WTC11 (cell line): ENCODE data around the gene ASF1A.

Experiments used
- ESRRA ChIP-seq: sonication (generic); formaldehyde crosslinking; IDR thresholded peaks from 2 replicates; pipeline ENCODE4 v1.8.1; 2022; ENCODE audit warnings: mild to moderate bottlenecking, missing genetic modification reagents, borderline replicate concordance
- FOXK1 ChIP-seq: sonication (generic); formaldehyde crosslinking; IDR thresholded peaks from 2 replicates; pipeline ENCODE4 v1.8.0; 2022; ENCODE audit warnings: mild to moderate bottlenecking, moderate library complexity, missing genetic modification reagents
- JUN ChIP-seq: sonication (generic); formaldehyde crosslinking; IDR thresholded peaks from 2 replicates; pipeline ENCODE4 v1.8.0; 2023; ENCODE audit warnings: mild to moderate bottlenecking, missing genetic modification reagents
- NR2C2 ChIP-seq: sonication (generic); formaldehyde crosslinking; IDR thresholded peaks from 2 replicates; pipeline ENCODE4 v1.8.0; 2022; ENCODE audit warnings: mild to moderate bottlenecking, missing genetic modification reagents
- PRRX2 ChIP-seq: fragments of 250-450 bp; sonication (Bioruptor Pico); IDR thresholded peaks from 2 replicates; pipeline ENCODE4 v1.8.0; 2021; ENCODE audit warnings: mild to moderate bottlenecking
- SMAD3 ChIP-seq: sonication (generic); formaldehyde crosslinking; IDR thresholded peaks from 2 replicates; pipeline ENCODE4 v1.8.0; 2022; ENCODE audit warnings: missing genetic modification reagents, mild to moderate bottlenecking, borderline replicate concordance
- TEAD4 ChIP-seq: sonication (generic); formaldehyde crosslinking; IDR thresholded peaks from 2 replicates; pipeline ENCODE4 v1.8.0; 2022; ENCODE audit warnings: mild to moderate bottlenecking, missing genetic modification reagents
- ZNF232 ChIP-seq: sonication (generic); formaldehyde crosslinking; IDR thresholded peaks from 2 replicates; pipeline ENCODE4 v1.8.0; 2022; ENCODE audit warnings: mild to moderate bottlenecking, missing genetic modification reagents
- TF ChIP-seq, protein P1 (sequence below): fragments of 200-600 bp; IDR thresholded peaks from 2 replicates; pipeline ENCODE4 v1.8.0; 2022; ENCODE audit warnings: antibody characterized with exemption
- TF ChIP-seq, protein P2 (sequence below): fragments of 250-450 bp; sonication (Bioruptor Pico); IDR thresholded peaks from 2 replicates; pipeline ENCODE4 v2.1.2; 2022; ENCODE audit warnings: mild to moderate bottlenecking, moderate library complexity
- TF ChIP-seq, protein P3 (sequence below): sonication (generic); formaldehyde crosslinking; IDR thresholded peaks from 2 replicates; pipeline ENCODE4 v1.8.0; 2023; ENCODE audit warnings: missing genetic modification reagents
- TF ChIP-seq, protein P4 (sequence below): sonication (generic); formaldehyde crosslinking; IDR thresholded peaks from 2 replicates; pipeline ENCODE4 v1.8.1; 2022; ENCODE audit warnings: mild to moderate bottlenecking, missing genetic modification reagents, moderate library complexity, borderline replicate concordance
- TF ChIP-seq, protein P5 (sequence below): sonication (generic); formaldehyde crosslinking; IDR thresholded peaks from 2 replicates; pipeline ENCODE4 v1.8.0; 2022; ENCODE audit warnings: mild to moderate bottlenecking, missing genetic modification reagents
- TF ChIP-seq, protein P6 (sequence below): sonication (generic); formaldehyde crosslinking; IDR thresholded peaks from 2 replicates; pipeline ENCODE4 v1.8.1; 2022; ENCODE audit warnings: low read depth, missing genetic modification reagents, borderline replicate concordance

DNA sequence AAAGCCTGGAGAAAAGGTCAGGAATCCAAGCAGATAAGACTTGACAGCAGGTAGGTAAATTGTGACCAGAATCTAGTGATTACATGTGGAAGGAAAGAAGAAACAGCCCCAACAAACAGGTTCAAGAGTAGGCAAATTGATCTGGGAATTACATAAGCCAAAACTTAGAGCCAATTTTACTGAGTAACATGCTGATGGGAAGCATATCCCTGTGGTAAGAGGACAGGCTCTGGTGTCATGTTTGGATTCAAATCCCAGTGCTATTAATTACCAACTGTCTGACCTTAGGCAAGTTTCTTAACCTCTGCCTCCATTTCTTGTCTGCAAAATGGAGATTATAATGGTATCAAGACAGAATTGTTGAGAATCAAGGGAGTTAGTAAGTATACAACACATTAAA lies 20.6 kb downstream of the ASF1A start:
- TF ChIP-seq, protein P1, sequence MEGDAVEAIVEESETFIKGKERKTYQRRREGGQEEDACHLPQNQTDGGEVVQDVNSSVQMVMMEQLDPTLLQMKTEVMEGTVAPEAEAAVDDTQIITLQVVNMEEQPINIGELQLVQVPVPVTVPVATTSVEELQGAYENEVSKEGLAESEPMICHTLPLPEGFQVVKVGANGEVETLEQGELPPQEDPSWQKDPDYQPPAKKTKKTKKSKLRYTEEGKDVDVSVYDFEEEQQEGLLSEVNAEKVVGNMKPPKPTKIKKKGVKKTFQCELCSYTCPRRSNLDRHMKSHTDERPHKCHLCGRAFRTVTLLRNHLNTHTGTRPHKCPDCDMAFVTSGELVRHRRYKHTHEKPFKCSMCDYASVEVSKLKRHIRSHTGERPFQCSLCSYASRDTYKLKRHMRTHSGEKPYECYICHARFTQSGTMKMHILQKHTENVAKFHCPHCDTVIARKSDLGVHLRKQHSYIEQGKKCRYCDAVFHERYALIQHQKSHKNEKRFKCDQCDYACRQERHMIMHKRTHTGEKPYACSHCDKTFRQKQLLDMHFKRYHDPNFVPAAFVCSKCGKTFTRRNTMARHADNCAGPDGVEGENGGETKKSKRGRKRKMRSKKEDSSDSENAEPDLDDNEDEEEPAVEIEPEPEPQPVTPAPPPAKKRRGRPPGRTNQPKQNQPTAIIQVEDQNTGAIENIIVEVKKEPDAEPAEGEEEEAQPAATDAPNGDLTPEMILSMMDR: no peak
- TF ChIP-seq SMAD3 (CRISPR knock-in tag) (no peak), FOXK1 (CRISPR knock-in tag) (no peak), ESRRA (CRISPR knock-in tag) (no peak), JUN (CRISPR knock-in tag) (no peak), TEAD4 (CRISPR knock-in tag) (no peak), PRRX2 (no peak), ZNF232 (CRISPR knock-in tag) (no peak), NR2C2 (CRISPR knock-in tag) (no peak)
- TF ChIP-seq, protein P2, sequence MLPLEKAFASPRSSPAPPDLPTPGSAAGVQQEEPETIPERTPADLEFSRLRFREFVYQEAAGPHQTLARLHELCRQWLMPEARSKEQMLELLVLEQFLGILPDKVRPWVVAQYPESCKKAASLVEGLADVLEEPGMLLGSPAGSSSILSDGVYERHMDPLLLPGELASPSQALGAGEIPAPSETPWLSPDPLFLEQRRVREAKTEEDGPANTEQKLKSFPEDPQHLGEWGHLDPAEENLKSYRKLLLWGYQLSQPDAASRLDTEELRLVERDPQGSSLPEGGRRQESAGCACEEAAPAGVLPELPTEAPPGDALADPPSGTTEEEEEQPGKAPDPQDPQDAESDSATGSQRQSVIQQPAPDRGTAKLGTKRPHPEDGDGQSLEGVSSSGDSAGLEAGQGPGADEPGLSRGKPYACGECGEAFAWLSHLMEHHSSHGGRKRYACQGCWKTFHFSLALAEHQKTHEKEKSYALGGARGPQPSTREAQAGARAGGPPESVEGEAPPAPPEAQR: no peak
- TF ChIP-seq, protein P3, sequence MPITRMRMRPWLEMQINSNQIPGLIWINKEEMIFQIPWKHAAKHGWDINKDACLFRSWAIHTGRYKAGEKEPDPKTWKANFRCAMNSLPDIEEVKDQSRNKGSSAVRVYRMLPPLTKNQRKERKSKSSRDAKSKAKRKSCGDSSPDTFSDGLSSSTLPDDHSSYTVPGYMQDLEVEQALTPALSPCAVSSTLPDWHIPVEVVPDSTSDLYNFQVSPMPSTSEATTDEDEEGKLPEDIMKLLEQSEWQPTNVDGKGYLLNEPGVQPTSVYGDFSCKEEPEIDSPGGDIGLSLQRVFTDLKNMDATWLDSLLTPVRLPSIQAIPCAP: no peak
- TF ChIP-seq, protein P4, sequence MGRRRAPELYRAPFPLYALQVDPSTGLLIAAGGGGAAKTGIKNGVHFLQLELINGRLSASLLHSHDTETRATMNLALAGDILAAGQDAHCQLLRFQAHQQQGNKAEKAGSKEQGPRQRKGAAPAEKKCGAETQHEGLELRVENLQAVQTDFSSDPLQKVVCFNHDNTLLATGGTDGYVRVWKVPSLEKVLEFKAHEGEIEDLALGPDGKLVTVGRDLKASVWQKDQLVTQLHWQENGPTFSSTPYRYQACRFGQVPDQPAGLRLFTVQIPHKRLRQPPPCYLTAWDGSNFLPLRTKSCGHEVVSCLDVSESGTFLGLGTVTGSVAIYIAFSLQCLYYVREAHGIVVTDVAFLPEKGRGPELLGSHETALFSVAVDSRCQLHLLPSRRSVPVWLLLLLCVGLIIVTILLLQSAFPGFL (CRISPR knock-in tag): no peak
- TF ChIP-seq, protein P5, sequence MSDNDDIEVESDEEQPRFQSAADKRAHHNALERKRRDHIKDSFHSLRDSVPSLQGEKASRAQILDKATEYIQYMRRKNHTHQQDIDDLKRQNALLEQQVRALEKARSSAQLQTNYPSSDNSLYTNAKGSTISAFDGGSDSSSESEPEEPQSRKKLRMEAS (CRISPR knock-in tag): no peak
- TF ChIP-seq, protein P6, sequence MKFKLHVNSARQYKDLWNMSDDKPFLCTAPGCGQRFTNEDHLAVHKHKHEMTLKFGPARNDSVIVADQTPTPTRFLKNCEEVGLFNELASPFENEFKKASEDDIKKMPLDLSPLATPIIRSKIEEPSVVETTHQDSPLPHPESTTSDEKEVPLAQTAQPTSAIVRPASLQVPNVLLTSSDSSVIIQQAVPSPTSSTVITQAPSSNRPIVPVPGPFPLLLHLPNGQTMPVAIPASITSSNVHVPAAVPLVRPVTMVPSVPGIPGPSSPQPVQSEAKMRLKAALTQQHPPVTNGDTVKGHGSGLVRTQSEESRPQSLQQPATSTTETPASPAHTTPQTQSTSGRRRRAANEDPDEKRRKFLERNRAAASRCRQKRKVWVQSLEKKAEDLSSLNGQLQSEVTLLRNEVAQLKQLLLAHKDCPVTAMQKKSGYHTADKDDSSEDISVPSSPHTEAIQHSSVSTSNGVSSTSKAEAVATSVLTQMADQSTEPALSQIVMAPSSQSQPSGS (CRISPR knock-in tag): no peak
